ENCODE results near the gene HLA-DRB1.

DNA sequence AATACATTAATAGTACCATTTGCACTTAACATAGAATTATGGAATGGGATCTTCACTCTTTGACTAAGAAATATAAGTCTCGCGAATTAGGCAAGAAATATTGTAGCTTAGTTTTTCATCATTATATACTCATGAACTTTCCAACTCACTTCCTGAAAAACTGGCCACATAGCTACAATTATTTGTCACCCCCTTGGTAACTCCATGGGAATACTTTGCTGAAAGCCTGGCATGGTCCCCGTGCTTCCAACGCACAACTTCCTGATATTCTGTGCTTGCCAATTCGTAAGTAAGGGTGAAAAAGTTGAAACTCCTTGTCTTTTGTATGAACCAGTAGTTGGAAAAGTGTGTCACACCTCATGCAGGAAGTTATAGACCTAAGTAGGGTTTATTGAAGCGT is 23.8 kb upstream of the HLA-DRB1 start:
- TF ChIP-seq, protein P1, sequence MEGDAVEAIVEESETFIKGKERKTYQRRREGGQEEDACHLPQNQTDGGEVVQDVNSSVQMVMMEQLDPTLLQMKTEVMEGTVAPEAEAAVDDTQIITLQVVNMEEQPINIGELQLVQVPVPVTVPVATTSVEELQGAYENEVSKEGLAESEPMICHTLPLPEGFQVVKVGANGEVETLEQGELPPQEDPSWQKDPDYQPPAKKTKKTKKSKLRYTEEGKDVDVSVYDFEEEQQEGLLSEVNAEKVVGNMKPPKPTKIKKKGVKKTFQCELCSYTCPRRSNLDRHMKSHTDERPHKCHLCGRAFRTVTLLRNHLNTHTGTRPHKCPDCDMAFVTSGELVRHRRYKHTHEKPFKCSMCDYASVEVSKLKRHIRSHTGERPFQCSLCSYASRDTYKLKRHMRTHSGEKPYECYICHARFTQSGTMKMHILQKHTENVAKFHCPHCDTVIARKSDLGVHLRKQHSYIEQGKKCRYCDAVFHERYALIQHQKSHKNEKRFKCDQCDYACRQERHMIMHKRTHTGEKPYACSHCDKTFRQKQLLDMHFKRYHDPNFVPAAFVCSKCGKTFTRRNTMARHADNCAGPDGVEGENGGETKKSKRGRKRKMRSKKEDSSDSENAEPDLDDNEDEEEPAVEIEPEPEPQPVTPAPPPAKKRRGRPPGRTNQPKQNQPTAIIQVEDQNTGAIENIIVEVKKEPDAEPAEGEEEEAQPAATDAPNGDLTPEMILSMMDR (IDR thresholded peaks at IDR 0.05; ENCODE audit: insufficient read depth, low read depth, low read length) = no peak
- no peak for TF ChIP-seq EZH2 (IDR thresholded peaks at IDR 0.05; ENCODE audit: insufficient read depth, low read length)

Measured in astrocyte (in vitro differentiated cells and primary cell).